HG03159 (cell line): Measurements from ENCODE around the gene WDR5.

Source experiments
- ATAC-seq: cut with Tn5 transposase; IDR thresholded peaks from one replicate; pipeline ENCODE4 v1.9.1; 2021; ENCODE audit warnings: mild to moderate bottlenecking, moderate library complexity; ENCODE audit not compliant: unreplicated experiment

WDR5 gene

DNA sequence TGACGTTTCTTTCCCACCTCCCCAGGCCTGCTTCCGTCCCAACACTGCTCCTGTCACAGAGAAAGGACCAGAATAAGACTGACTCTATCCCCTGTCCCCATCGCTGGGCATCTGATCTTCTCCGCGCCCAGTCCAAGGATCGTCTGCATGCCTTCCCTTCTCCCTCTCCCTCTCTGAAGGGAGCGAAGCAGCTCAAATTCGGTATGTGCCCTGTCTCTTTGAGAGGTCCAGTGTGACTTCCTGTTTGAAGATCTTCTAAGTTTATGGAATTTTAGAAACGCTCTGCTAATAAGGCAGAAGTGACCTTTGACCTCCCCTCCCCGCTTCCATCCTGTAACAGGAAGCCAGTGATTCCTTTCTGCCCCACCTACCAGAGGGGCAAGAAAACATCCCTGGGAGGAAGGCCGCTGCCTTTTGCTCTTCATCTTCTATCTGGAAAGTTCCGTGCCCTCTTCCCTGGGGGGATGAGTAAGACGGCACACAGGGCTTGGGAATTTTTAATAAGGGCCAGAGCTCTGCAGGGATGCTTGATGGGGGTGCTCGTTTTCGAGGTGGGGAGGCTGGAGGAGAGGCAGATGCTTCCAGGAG, 69.2 kb downstream of the WDR5 start:
- ATAC-seq: no peak

GRCh38 chr9:134205672-134206310, 69.9 kb downstream of the WDR5 start:
- ATAC-seq: no peak

GRCh38 chr9:134206311-134207300, 70.7 kb downstream of the WDR5 start:
- ATAC-seq: no peak

GRCh38 chr9:134208310-134208841, 72.5 kb downstream of the WDR5 start:
- no peak for ATAC-seq

DNA sequence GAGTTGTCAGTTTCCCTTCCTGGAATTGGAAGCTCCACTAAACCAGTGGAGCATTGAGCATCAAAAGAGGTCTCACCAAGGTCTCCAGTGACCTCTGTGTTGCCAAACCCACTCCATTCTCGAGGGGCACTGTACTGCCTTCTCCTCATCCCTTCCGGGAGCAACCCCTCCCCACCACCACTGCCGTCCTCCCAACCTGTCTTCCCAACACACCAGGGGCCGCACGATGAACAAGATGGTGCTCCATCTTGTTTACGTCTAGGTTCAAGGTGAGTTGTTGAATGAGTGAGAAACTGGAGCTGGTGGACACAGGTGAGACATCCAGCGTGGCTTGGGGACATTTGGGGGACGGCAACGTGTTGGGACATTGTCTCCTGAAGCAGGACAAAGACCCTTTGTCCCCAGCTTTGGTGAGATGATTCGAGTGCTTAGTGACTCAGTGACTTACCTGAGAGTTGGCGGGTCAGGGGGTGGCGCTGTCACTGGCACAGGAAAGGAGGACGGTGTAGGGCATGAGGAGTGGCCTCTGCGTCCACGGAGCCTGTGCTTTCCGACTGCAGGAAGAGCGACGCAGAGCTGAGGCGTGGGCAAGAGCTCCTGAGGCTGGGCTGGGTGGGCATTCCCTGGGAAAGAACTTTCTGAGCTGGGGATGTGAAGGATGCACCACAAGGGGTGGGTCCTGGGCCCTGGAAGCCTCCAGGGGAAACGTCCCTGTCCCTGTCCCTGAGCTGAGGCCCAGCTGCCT, 73.3 kb downstream of the WDR5 start:
- ATAC-seq: no peak
